H1 (cell line): ENCODE data around the gene PSMB4. TPM values are rescaled to one million over a fixed set of nuclear protein-coding genes. Genes with fewer than 3 reads are reported as not detected.

ENCODE experiments used
- EGR1 ChIP-seq: IDR thresholded peaks from 2 replicates; pipeline ENCODE4 v1.6.1; 2011; ENCODE audit warnings: low read depth, low read length, borderline replicate concordance
- GABPA ChIP-seq: IDR thresholded peaks from 2 replicates; pipeline ENCODE4 v1.6.1; 2011; ENCODE audit warnings: mild to moderate bottlenecking, low read length, moderate library complexity, borderline replicate concordance; ENCODE audit not compliant: insufficient read depth
- JUND ChIP-seq: IDR thresholded peaks from 2 replicates; pipeline ENCODE4 v1.6.1; 2011; ENCODE audit warnings: mild to moderate bottlenecking, improper control_type of control experiment, low read length
- RAD21 ChIP-seq, 2 experiments: IDR thresholded peaks in 1 of 2; conservative IDR thresholded peaks in 1 of 2; 2 replicates each; pipeline ENCODE4 v1.6.1; 2011; ENCODE audit warnings: low read depth in 2 of 2, low read length in 2 of 2, improper control_type of control experiment in 1 of 2, inconsistent platforms in 1 of 2, mild to moderate bottlenecking in 1 of 2, moderate library complexity in 1 of 2
- RFX5 ChIP-seq: IDR thresholded peaks from 2 replicates; pipeline ENCODE4 v1.6.1; 2011; ENCODE audit warnings: low read depth, low read length, improper control_type of control experiment, borderline replicate concordance
- polyA plus RNA-seq, 7 experiments: library from polyadenylated mRNA; depleted of rRNA in 3 of 7; stranded (reverse) in 5 of 7; unstranded in 2 of 7; fragments of >200 nt in 5 of 7; fragments of 200-250 nt in 2 of 7; gene quantifications; 1 replicate in 5 of 7; 2 replicates in 1 of 7; 4 replicates in 1 of 7; pipeline versions ENCODE4 v1.2.1 to v1.2.3, GENCODE V29; 2011 to 2013; ENCODE audit warnings: missing spikeins in 2 of 7, mixed read lengths in 2 of 7
- total RNA-seq: library from RNA; stranded (reverse); fragmentation: NEBNext Ultra II Directional; extraction: Animal tissue kit (Norgen Biotek cat#: 25700); gene quantifications from 2 replicates; pipeline ENCODE4 v1.2.1, GENCODE V29; 2021

The PSMB4 gene
- total and polyA plus RNA-seq, 2 of the 8 experiments (the other 6 are each of a cell fraction or from before 2014, with no cell fraction given): 430 to 1,098 TPM

- TF ChIP-seq RFX5 (no peak), JUND (no peak), RAD21 (IDR thresholded peaks at IDR 0.05 in 1 of 2, conservative IDR thresholded peaks at IDR 0.05 in 1 of 2; ENCODE audit: low read depth in 2 of 2, low read length in 2 of 2) (no peak), GABPA (no peak), EGR1 (no peak)
Measured at GRCh38 chr1:151419819-151420218, 20.4 kb downstream of the PSMB4 start (continued).
